Endothelial cell of umbilical vein (primary cell): ENCODE measurements around the gene GRM8. TPM values are rescaled to one million over a fixed set of nuclear protein-coding genes. Genes with fewer than 3 reads are reported as not detected.

Experiments used
- BruUV-seq: library from RNA; stranded (reverse); fragments of 400-500 nt; replicated peaks from 2 replicates; lab custom pipeline; 2021; lab: Mats Ljungman, UMichigan
- CTCF ChIA-PET: fragments of 300-600, 350-600 bp; sonication (Branson Sonifier 250); formaldehyde crosslinking; loops from one replicate; lab custom pipeline; 2021; ENCODE audit warnings: antibody characterized with exemption, inconsistent platforms; lab: Charles Lee
- POLR2A ChIA-PET: fragments of 300-600, 350-600 bp; sonication (Branson Sonifier 250); formaldehyde crosslinking; loops from one replicate; lab custom pipeline; 2021; ENCODE audit warnings: antibody characterized with exemption, inconsistent platforms; lab: Charles Lee
- DNase-seq: peaks from one replicate; pipeline ENCODE4 v3.0.0-alpha.2; 2011; ENCODE audit warnings: low read depth, low spot score
- FAIRE-seq: peaks from 2 replicates; lab custom pipeline; 2011; peaks lifted over from hg19 to GRCh38; lab: Jason Lieb, UNC
- H2AFZ ChIP-seq: 2 replicates; pipeline ENCODE4 v1.6.0; 2012; ENCODE audit warnings: low read depth, low read length, control low read depth, inconsistent platforms
- H3K27ac ChIP-seq: 2 replicates; pipeline ENCODE4 v1.5.1; 2011; ENCODE audit warnings: low read depth, mild to moderate bottlenecking, control low read depth, low read length, moderate library complexity; ENCODE audit not compliant: insufficient read depth
- H3K27me3 ChIP-seq, 2 experiments: 2 replicates each; pipeline versions ENCODE4 v1.6.0 to v1.6.1; 2011; ENCODE audit warnings: low read length in 2 of 2, mixed read lengths in 1 of 2; ENCODE audit not compliant: control insufficient read depth in 2 of 2, insufficient read depth in 2 of 2
- H3K36me3 ChIP-seq, 2 experiments: 2 replicates in 1 of 2; 3 replicates in 1 of 2; pipeline ENCODE4 v1.5.1; 2011; ENCODE audit warnings: low read length in 2 of 2, mild to moderate bottlenecking in 1 of 2, moderate library complexity in 1 of 2; ENCODE audit not compliant: control insufficient read depth in 2 of 2, insufficient read depth in 2 of 2; ENCODE audit errors: extremely low read depth in 1 of 2
- H3K4me1 ChIP-seq: 3 replicates; pipeline ENCODE4 v1.5.1; 2011; ENCODE audit warnings: mild to moderate bottlenecking, low read length; ENCODE audit not compliant: control insufficient read depth, insufficient read depth; ENCODE audit errors: extremely low read depth
- H3K4me2 ChIP-seq: 2 replicates; pipeline ENCODE4 v1.6.1; 2011; ENCODE audit warnings: low read length, control low read depth, mixed read lengths; ENCODE audit not compliant: insufficient read depth
- H3K4me3 ChIP-seq, 3 experiments: fragments of 200-600 bp in 1 of 3; sonication (generic), shearing (Covaris generic) in 1 of 3; replicated peaks in 1 of 3; 2 replicates each; pipeline ENCODE4 v1.5.1; 2011 to 2016; ENCODE audit warnings: control low read depth in 3 of 3, low read length in 3 of 3, mild to moderate bottlenecking in 2 of 3, inconsistent platforms in 1 of 3, low read depth in 1 of 3, moderate library complexity in 1 of 3; ENCODE audit not compliant: insufficient read depth in 1 of 3
- H3K79me2 ChIP-seq: 2 replicates; pipeline ENCODE4 v1.6.0; 2012; ENCODE audit warnings: low read length, inconsistent platforms; ENCODE audit not compliant: control insufficient read depth, insufficient read depth
- H3K9ac ChIP-seq: replicated peaks from 2 replicates; pipeline ENCODE3; 2011; ENCODE audit warnings: low read length, control low read depth; ENCODE audit not compliant: insufficient read depth; ENCODE audit errors: extremely low read depth
- H3K9me1 ChIP-seq: replicated peaks from 3 replicates; pipeline ENCODE4 v1.6.0; 2011; ENCODE audit warnings: mild to moderate bottlenecking, low read length; ENCODE audit not compliant: control insufficient read depth, insufficient read depth; ENCODE audit errors: extremely low read depth
- H3K9me3 ChIP-seq: replicated peaks from 2 replicates; pipeline ENCODE4 v1.5.1; 2012; ENCODE audit warnings: low read length, inconsistent platforms; ENCODE audit not compliant: control insufficient read depth, insufficient read depth
- H4K20me1 ChIP-seq: replicated peaks from 2 replicates; pipeline ENCODE3; 2011; ENCODE audit warnings: mild to moderate bottlenecking, low read length; ENCODE audit not compliant: control insufficient read depth, insufficient read depth; ENCODE audit errors: extremely low read depth
- EZH2 ChIP-seq: IDR thresholded peaks from 2 replicates; pipeline ENCODE4 v1.6.1; 2012; ENCODE audit warnings: borderline replicate concordance, low read depth, mild to moderate bottlenecking, moderate library complexity, low read length, inconsistent platforms; ENCODE audit not compliant: severe bottlenecking
- FOS ChIP-seq: IDR thresholded peaks from 2 replicates; pipeline ENCODE4 v1.6.1; 2011; ENCODE audit warnings: mild to moderate bottlenecking, low read length, moderate library complexity, borderline replicate concordance; ENCODE audit not compliant: insufficient read depth
- GATA2 ChIP-seq: IDR thresholded peaks from 2 replicates; pipeline ENCODE4 v1.7.0; 2011; ENCODE audit warnings: low read depth, mild to moderate bottlenecking, moderate library complexity, mixed read lengths, low read length; ENCODE audit not compliant: insufficient read length, insufficient read depth
- JUN ChIP-seq: IDR thresholded peaks from 2 replicates; pipeline ENCODE4 v1.6.1; 2011; ENCODE audit warnings: borderline replicate concordance, low read depth; ENCODE audit not compliant: insufficient read length, insufficient read depth
- MYC ChIP-seq: IDR thresholded peaks from one replicate; pipeline ENCODE4 v1.6.1; 2011; ENCODE audit warnings: mild to moderate bottlenecking, low read depth, low read length
- POLR2A ChIP-seq: IDR thresholded peaks from 2 replicates; pipeline ENCODE4 v1.6.1; 2012; ENCODE audit warnings: low read depth, mild to moderate bottlenecking, control low read depth, low read length
- POLR2AphosphoS5 ChIP-seq: IDR thresholded peaks from 2 replicates; pipeline ENCODE4 v1.6.1; 2012; ENCODE audit warnings: low read depth, mild to moderate bottlenecking, control low read depth, low read length, moderate library complexity; ENCODE audit not compliant: insufficient read depth
- dilution Hi-C: fragments of 300-500 bp; cut with MboI; formaldehyde crosslinking; loops from one replicate; pipeline ENCODE4 v1.15.0; 2019; ENCODE audit warnings: low sequenced_read_pairs; ENCODE audit not compliant: extremely low pct_ligation_motif_present
- intact Hi-C: fragments of 100-400 bp; cut with micrococcal nuclease; formaldehyde crosslinking; loops from one replicate; pipeline ENCODE4 v1.10.0; 2022
- microRNA counts: library from miRNA; unstranded; fragments of <30 nt; microRNA quantifications from one replicate; lab custom pipeline; 2016
- microRNA-seq: library from miRNA; unstranded; fragments of <30 nt; microRNA quantifications from one replicate; pipeline ENCODE4 v1.2.0, GENCODE V29; 2021; ENCODE audit warnings: borderline number of aligned reads, borderline replicate concordance
- polyA plus RNA-seq, 4 experiments: library from polyadenylated mRNA; depleted of rRNA in 3 of 4; stranded (reverse) in 3 of 4; unstranded in 1 of 4; fragments of >200 nt; gene quantifications; 2 replicates each; pipeline versions ENCODE4 v1.2.1 to v1.2.3, GENCODE V29; 2011 to 2012; ENCODE audit warnings: missing spikeins in 1 of 4
- small RNA-seq: library from RNA; depleted of rRNA; stranded (forward); fragments of <200 nt; gene quantifications from one replicate; pipeline ENCODE3, GENCODE V24; 2012; ENCODE audit warnings: low replicate concordance, low read depth; ENCODE audit not compliant: insufficient read depth, insufficient read length
- total RNA-seq: library from RNA; stranded (reverse); gene quantifications from 2 replicates; pipeline ENCODE4 v1.2.3, GENCODE V29; 2021
- TF ChIP-seq, protein P1 (sequence below): IDR thresholded peaks from 2 replicates; pipeline ENCODE4 v1.6.1; 2011; ENCODE audit not compliant: insufficient read depth, insufficient read length
- TF ChIP-seq, protein P2 (sequence below), 2 donors: IDR thresholded peaks; 1 replicate in 1 of 2; 2 replicates in 1 of 2; pipeline ENCODE4 v1.5.1; 2011; ENCODE audit warnings: low read length in 2 of 2, mild to moderate bottlenecking in 2 of 2, moderate library complexity in 2 of 2, control low read depth in 1 of 2, inconsistent platforms in 1 of 2, low read depth in 1 of 2; ENCODE audit not compliant: insufficient read depth in 1 of 2; ENCODE audit errors: extremely low read depth in 1 of 2

GRM8 gene
- total and polyA plus RNA-seq, 2 donors (not counting 3 experiments of a cell fraction or from before 2014, with no cell fraction given), result not detected

- Histone ChIP-seq H3K27ac (no peak overlapping the region), H3K4me1 (no peaks in the 10 kb centered on the region), H3K4me3 (no peak overlapping the region), H3K4me2 (no peak overlapping the region), H3K9me1 (no peaks in the 10 kb centered on the region), H4K20me1 (no peaks in the 10 kb centered on the region), H2AFZ (no peak overlapping the region), H3K79me2 (no peaks in the 10 kb centered on the region), H3K9ac (no peak overlapping the region), H3K27me3 (no peaks in the 10 kb centered on the region), H3K36me3 (no peaks in the 10 kb centered on the region), H3K9me3 (no peaks in the 10 kb centered on the region)
- ChIA-PET POLR2A (no interaction called here), CTCF (no interaction called here)
- TF ChIP-seq JUN, result no peak
- TF ChIP-seq POLR2A, result no peak
- no peak for TF ChIP-seq FOS
- no peak for TF ChIP-seq EZH2
- TF ChIP-seq, protein P1, sequence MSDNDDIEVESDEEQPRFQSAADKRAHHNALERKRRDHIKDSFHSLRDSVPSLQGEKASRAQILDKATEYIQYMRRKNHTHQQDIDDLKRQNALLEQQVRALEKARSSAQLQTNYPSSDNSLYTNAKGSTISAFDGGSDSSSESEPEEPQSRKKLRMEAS, result no peak
- no peak for TF ChIP-seq MYC
- TF ChIP-seq POLR2AphosphoS5, result no peak
- TF ChIP-seq, protein P2, sequence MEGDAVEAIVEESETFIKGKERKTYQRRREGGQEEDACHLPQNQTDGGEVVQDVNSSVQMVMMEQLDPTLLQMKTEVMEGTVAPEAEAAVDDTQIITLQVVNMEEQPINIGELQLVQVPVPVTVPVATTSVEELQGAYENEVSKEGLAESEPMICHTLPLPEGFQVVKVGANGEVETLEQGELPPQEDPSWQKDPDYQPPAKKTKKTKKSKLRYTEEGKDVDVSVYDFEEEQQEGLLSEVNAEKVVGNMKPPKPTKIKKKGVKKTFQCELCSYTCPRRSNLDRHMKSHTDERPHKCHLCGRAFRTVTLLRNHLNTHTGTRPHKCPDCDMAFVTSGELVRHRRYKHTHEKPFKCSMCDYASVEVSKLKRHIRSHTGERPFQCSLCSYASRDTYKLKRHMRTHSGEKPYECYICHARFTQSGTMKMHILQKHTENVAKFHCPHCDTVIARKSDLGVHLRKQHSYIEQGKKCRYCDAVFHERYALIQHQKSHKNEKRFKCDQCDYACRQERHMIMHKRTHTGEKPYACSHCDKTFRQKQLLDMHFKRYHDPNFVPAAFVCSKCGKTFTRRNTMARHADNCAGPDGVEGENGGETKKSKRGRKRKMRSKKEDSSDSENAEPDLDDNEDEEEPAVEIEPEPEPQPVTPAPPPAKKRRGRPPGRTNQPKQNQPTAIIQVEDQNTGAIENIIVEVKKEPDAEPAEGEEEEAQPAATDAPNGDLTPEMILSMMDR (IDR thresholded peaks at IDR 0.05; ENCODE audit: extremely low read depth in 1 of 2, insufficient read depth in 1 of 2, low read depth in 1 of 2, low read length in 2 of 2), result no peak
- no peak for TF ChIP-seq GATA2
- intact Hi-C loops (no loop called here), dilution Hi-C loops (no loop called here)
- no TSS peak for BruUV-seq
- DNase-seq, result no peak
- FAIRE-seq, result no peak
Observed at GRCh38 chr7:126394406-126394805, 858.3 kb downstream of the GRM8 start.

MicroRNAs encoded within 50 kb of the gene (microRNA counts, 767-probe panel; counts per million panel counts)
- microRNA hsa-miR-592 (lab: Ali Mortazavi, UCI), result 723 counts per million, percentile 96 among the panel's probes with 10 or more counts

Small RNA genes lying within 50 kb of the gene (microRNA-seq; reads per million reads assigned to microRNA genes)
- not detected for gene MIR592

Small RNA genes lying within 50 kb of the gene (small RNA-seq; reads per million reads assigned to genes)
- gene MIR592, result not detected

Other genes starting within 250 kb of the GRM8 start
- 31.5 and 35.4 TPM in 2 replicates for gene ZNF800, start 139.8 kb upstream of the GRM8 start, total RNA-seq
- 10.6 and 10.9 TPM in 2 replicates for gene ZNF800, start 139.8 kb upstream of the GRM8 start, polyA plus RNA-seq